IMR-90 (cell line): Measurements from ENCODE around the gene GPR108. TPM values are rescaled to one million over a fixed set of nuclear protein-coding genes. Genes with fewer than 3 reads are reported as not detected.

Experiments used
- ATAC-seq: fragments of 200-7000 bp; cut with Tn5 transposase; 2 replicates; pipeline ENCODE4 v1.9.1; 2020; ENCODE audit warnings: low read depth, mild to moderate bottlenecking, moderate library complexity
- BruUV-seq: library from RNA; stranded (reverse); fragments of 400-500 nt; replicated peaks from 2 replicates; lab custom pipeline; 2021; lab: Mats Ljungman, UMichigan
- CTCF ChIA-PET: fragments of 300-600 bp; formaldehyde crosslinking; extraction: SDS; loops from one replicate; lab custom pipeline; 2021; ENCODE audit warnings: antibody characterized with exemption; lab: Yijun Ruan, JAX
- POLR2A ChIA-PET: fragments of 300-600 bp; sonication (Branson Sonifier 250); formaldehyde crosslinking; loops from one replicate; lab custom pipeline; 2022; ENCODE audit warnings: antibody characterized with exemption; ENCODE audit not compliant: unreplicated experiment; lab: Charles Lee
- DNase-seq: peaks from one replicate; pipeline ENCODE4 v3.0.0; 2013
- H2AFZ ChIP-seq: replicated peaks from 2 replicates; pipeline ENCODE3; 2013; ENCODE audit warnings: low read length, mild to moderate bottlenecking; ENCODE audit not compliant: poor library complexity
- H2AK5ac ChIP-seq: 2 replicates; pipeline ENCODE4 v1.6.1; 2013; ENCODE audit warnings: low read depth, low read length, inconsistent platforms
- H2AK9ac ChIP-seq: replicated peaks from 2 replicates; pipeline ENCODE3; 2013; ENCODE audit warnings: mild to moderate bottlenecking, low read depth, low read length, moderate library complexity; ENCODE audit not compliant: poor library complexity
- H2BK120ac ChIP-seq: 2 replicates; pipeline ENCODE4 v1.6.1; 2013; ENCODE audit warnings: low read depth, low read length, inconsistent platforms
- H2BK15ac ChIP-seq: 3 replicates; pipeline ENCODE4 v1.6.1; 2013; ENCODE audit warnings: low read depth, low read length, inconsistent platforms
- H2BK20ac ChIP-seq: 2 replicates; pipeline ENCODE4 v1.6.1; 2013; ENCODE audit warnings: low read depth, mild to moderate bottlenecking, inconsistent platforms, low read length, moderate library complexity
- H2BK5ac ChIP-seq: 2 replicates; pipeline ENCODE4 v1.6.1; 2013; ENCODE audit warnings: mild to moderate bottlenecking, low read depth, low read length, inconsistent platforms; ENCODE audit not compliant: poor library complexity, severe bottlenecking
- H3K14ac ChIP-seq: replicated peaks from 2 replicates; pipeline ENCODE4 v1.6.1; 2013; ENCODE audit warnings: low read depth, low read length, inconsistent platforms
- H3K18ac ChIP-seq: 2 replicates; pipeline ENCODE4 v1.6.1; 2013; ENCODE audit warnings: low read depth, low read length, control low read depth
- H3K23ac ChIP-seq: 2 replicates; pipeline ENCODE4 v1.6.1; 2013; ENCODE audit warnings: low read depth, low read length, inconsistent platforms
- H3K27ac ChIP-seq: 2 replicates; pipeline ENCODE4 v1.5.1; 2013; ENCODE audit warnings: mild to moderate bottlenecking, control low read depth, low read length; ENCODE audit not compliant: insufficient read depth
- H3K27me3 ChIP-seq: 2 replicates; pipeline ENCODE4 v1.6.1; 2013; ENCODE audit warnings: low read length; ENCODE audit not compliant: control insufficient read depth, insufficient read depth
- H3K36me3 ChIP-seq: 2 replicates; pipeline ENCODE4 v1.6.1; 2013; ENCODE audit warnings: low read length, mixed read lengths; ENCODE audit not compliant: control insufficient read depth, insufficient read depth
- H3K4ac ChIP-seq: 2 replicates; pipeline ENCODE4 v1.6.1; 2013; ENCODE audit warnings: low read depth, low read length, inconsistent platforms
- H3K4me1 ChIP-seq: 2 replicates; pipeline ENCODE4 v1.6.1; 2013; ENCODE audit warnings: low read length, mixed read lengths; ENCODE audit not compliant: control insufficient read depth, insufficient read depth
- H3K4me2 ChIP-seq: 2 replicates; pipeline ENCODE4 v1.6.1; 2013; ENCODE audit warnings: low read depth, mild to moderate bottlenecking, control low read depth, low read length, moderate library complexity
- H3K4me3 ChIP-seq: 2 replicates; pipeline ENCODE4 v1.5.1; 2013; ENCODE audit warnings: low read depth, mild to moderate bottlenecking, control low read depth, low read length, moderate library complexity; ENCODE audit not compliant: insufficient read depth
- H3K56ac ChIP-seq: 2 replicates; pipeline ENCODE4 v1.6.1; 2013; ENCODE audit warnings: low read length, inconsistent platforms; ENCODE audit not compliant: insufficient read depth; ENCODE audit errors: extremely low read depth
- H3K79me1 ChIP-seq, 2 experiments: 2 replicates each; pipeline ENCODE4 v1.6.1; 2013; ENCODE audit warnings: low read length in 2 of 2, inconsistent platforms in 1 of 2, low read depth in 1 of 2
- H3K9ac ChIP-seq: 2 replicates; pipeline ENCODE4 v1.6.1; 2013; ENCODE audit warnings: low read depth, low read length, control low read depth
- H3K9me1 ChIP-seq: 2 replicates; pipeline ENCODE4 v1.6.1; 2013; ENCODE audit warnings: low read length, inconsistent platforms; ENCODE audit not compliant: insufficient read depth
- H3K9me3 ChIP-seq: 2 replicates; pipeline ENCODE4 v1.6.1; 2013; ENCODE audit warnings: low read length; ENCODE audit not compliant: control insufficient read depth, insufficient read depth
- H4K20me1 ChIP-seq: 2 replicates; pipeline ENCODE4 v1.6.1; 2013; ENCODE audit warnings: low read length, inconsistent platforms; ENCODE audit not compliant: insufficient read depth
- H4K5ac ChIP-seq: 2 replicates; pipeline ENCODE4 v1.6.1; 2013; ENCODE audit warnings: mild to moderate bottlenecking, low read depth, low read length, control low read depth
- H4K8ac ChIP-seq, 2 experiments: 2 replicates each; pipeline ENCODE4 v1.6.1; 2013; ENCODE audit warnings: low read depth in 2 of 2, low read length in 2 of 2, control low read depth in 1 of 2, inconsistent platforms in 1 of 2
- H4K91ac ChIP-seq: 2 replicates; pipeline ENCODE4 v1.6.1; 2013; ENCODE audit warnings: low read depth, low read length, inconsistent platforms; ENCODE audit not compliant: insufficient read depth
- MAZ ChIP-seq: IDR thresholded peaks from 2 replicates; pipeline ENCODE4 v1.6.1; 2012; ENCODE audit warnings: low read depth, mild to moderate bottlenecking, low read length, improper control_type of control experiment, moderate library complexity, borderline replicate concordance
- MXI1 ChIP-seq: IDR thresholded peaks from 2 replicates; pipeline ENCODE4 v1.6.1; 2012; ENCODE audit warnings: low read depth, mild to moderate bottlenecking, low read length, moderate library complexity, borderline replicate concordance
- RFX5 ChIP-seq: IDR thresholded peaks from 2 replicates; pipeline ENCODE4 v1.8.0; 2012; ENCODE audit warnings: low read depth, mild to moderate bottlenecking, low read length, moderate library complexity
- WGBS, 2 experiments: methylation state at CpG; one replicate each; pipeline versions ENCODE4 v1.1.5 to v1.1.7; 2013; ENCODE audit warnings: missing lambda C conversion rate in 2 of 2; ENCODE audit not compliant: insufficient read length in 1 of 2; ENCODE audit errors: extremely low coverage in 2 of 2; 5-methylcytosine and 5-hydroxymethylcytosine counted together
- dilution Hi-C: fragments of 300-500 bp; cut with HindIII; formaldehyde crosslinking; loops from one replicate; pipeline ENCODE4 v1.14.3; 2018; ENCODE audit warnings: low sequenced_read_pairs; ENCODE audit not compliant: unreplicated experiment
- in situ Hi-C: fragments of 300-500 bp; cut with MboI; formaldehyde crosslinking; loops from 3 replicates; pipeline ENCODE4 v1.14.3; 2019; ENCODE audit warnings: low sequenced_read_pairs, inconsistent platforms, mixed read lengths
- intact Hi-C: fragments of 100-400 bp; cut with micrococcal nuclease; formaldehyde crosslinking; loops from 2 replicates; pipeline ENCODE4 v1.10.0; 2022
- polyA plus RNA-seq, 3 experiments: library from polyadenylated mRNA; depleted of rRNA; stranded (reverse); fragments of >200 nt; gene quantifications; 2 replicates each; pipeline ENCODE4 v1.2.3, GENCODE V29; 2012; ENCODE audit warnings: low replicate concordance in 1 of 3
- total RNA-seq: library from RNA; depleted of rRNA; stranded (reverse); fragments of >200 nt; gene quantifications from 2 replicates; pipeline ENCODE4 v1.2.3, GENCODE V29; 2012

GPR108 gene
- total and polyA plus RNA-seq, 2 of the 4 experiments (the other 2 are of a cell fraction): 28.0 to 38.9 TPM

DNA sequence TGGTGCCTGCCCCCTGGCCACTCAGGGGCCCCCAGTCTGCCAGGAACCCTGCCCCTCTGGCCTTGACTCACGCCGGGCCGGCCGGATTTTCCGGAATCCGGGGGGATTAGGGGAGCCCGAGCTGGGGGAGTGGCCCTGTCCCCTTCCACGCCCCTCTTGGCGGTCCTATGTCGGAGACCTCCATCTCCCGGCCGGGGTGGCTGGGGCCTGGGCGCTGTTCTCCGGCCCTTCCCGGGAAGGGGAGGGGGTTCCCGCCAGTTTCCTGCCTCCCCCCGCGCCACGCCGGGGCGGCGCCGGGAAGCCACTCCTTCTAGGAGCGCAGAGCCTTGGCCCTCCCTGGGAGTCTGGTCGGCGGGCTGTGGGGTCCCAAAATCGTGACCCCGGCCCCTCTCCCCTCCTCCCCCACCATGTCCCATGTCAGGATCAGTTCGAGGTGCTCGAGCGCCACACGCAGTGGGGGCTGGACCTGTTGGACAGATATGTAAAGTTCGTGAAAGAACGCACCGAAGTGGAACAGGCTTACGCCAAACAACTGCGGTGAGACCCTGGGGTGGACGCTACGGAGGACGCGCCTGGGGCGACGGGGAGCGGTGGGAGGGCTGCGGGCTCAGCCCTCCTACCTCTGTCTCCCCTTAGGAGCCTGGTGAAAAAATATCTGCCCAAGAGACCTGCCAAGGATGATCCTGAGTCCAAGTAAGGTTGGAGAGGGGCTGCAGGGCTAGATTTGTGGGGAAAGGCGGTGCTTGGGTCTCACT lies 3.4 kb upstream of the GPR108 start:
- Histone ChIP-seq H4K20me1 (0 out of 2 replicates have a peak, but pooled peaks cover 4% of the 10 kb centered on the region), H3K56ac (peak overlapping the region; percentile 69), H3K18ac (peak overlapping the region; percentile 48), H2BK15ac (0 out of 3 replicates have a peak overlapping the region, but pooled peaks have one; percentile 10), H3K4me2 (peak overlapping the region; percentile 89), H2BK20ac (no peak overlapping the region), H3K9me1 (peaks cover 7% of the 10 kb centered on the region; the same call in 1 of the 2 replicates), H3K27me3 (no peaks in the 10 kb centered on the region), H4K5ac (peak overlapping the region; percentile 32; the same call in 1 of the 2 replicates), H2BK120ac (no peak overlapping the region), H2AK5ac (peak overlapping the region; percentile 82), H3K14ac (peak overlapping the region; percentile 73), H3K4me1 (peaks cover 39% of the 10 kb centered on the region), H2BK5ac (peak overlapping the region; percentile 71), H3K23ac (peak overlapping the region; percentile 69; the same call in 1 of the 2 replicates), H3K4me3 (peak overlapping the region; percentile 93), H3K79me1 (peaks cover 9 to 61% of the 10 kb centered on the region in 2 experiments), H3K36me3 (peaks cover 19% of the 10 kb centered on the region), H2AK9ac (peak overlapping the region; percentile 99), H3K4ac (peak overlapping the region; percentile 84), H2AFZ (peak overlapping the region; percentile 90), H4K8ac (peak overlapping the region in 1 of 2 experiments; percentile 71; a peak in 1 of 4 replicates), H3K27ac (peak overlapping the region; percentile 87), H3K9me3 (no peaks in the 10 kb centered on the region), H3K9ac (peak overlapping the region; percentile 82), H4K91ac (peak overlapping the region; percentile 52)
- no peak for TF ChIP-seq RFX5
- TF ChIP-seq MXI1: 0 out of 2 replicates have a peak, but pooled peaks have one; percentile 8
- peak; percentile 44; the same call in 1 of the 2 replicates for TF ChIP-seq MAZ
- DNase-seq (peak; percentile 19), ATAC-seq (no peak)
- in situ Hi-C loops (no loop called here), dilution Hi-C loops (no loop called here), intact Hi-C loops (no loop called here)
- POLR2A ChIA-PET: no interaction called here
- 0% methylated on average over 2 of the region's 46 CpGs; no CpG with 5 or more reads in 1 of the 2 experiments for WGBS, 2 experiments
- CTCF ChIA-PET: no interaction called here
- no TSS peak for BruUV-seq
